Activated naive CD4-positive, alpha-beta T cell treated with anti-CD3 and anti-CD28 coated beads, Interleukin-2, amount 10 ng/mL, durations not matched to agents 7 days and 5 days (primary cell): ENCODE data around the gene SCT.

ENCODE experiments used
- CTCF ChIA-PET: fragments of 350-600 bp; sonication (Branson Sonifier 250); formaldehyde crosslinking; loops from one replicate; lab custom pipeline; 2021; ENCODE audit warnings: antibody characterized with exemption; lab: Charles Lee
- DNase-seq: peaks from one replicate; pipeline ENCODE4 v3.0.0-alpha.2; 2020
- H3K27ac Mint-ChIP-seq: one replicate; pipeline ENCODE4 v1.8.0; 2021; ENCODE audit warnings: mild to moderate bottlenecking, moderate library complexity, mixed read lengths
- H3K27me3 Mint-ChIP-seq: one replicate; pipeline ENCODE4 v1.8.0; 2021; ENCODE audit warnings: mild to moderate bottlenecking, mixed read lengths
- H3K36me3 Mint-ChIP-seq: one replicate; pipeline ENCODE4 v1.8.0; 2021; ENCODE audit warnings: mixed read lengths
- H3K4me1 Mint-ChIP-seq: one replicate; pipeline ENCODE4 v1.8.0; 2021; ENCODE audit warnings: mixed read lengths
- H3K4me3 Mint-ChIP-seq: one replicate; pipeline ENCODE4 v1.8.0; 2021; ENCODE audit warnings: mild to moderate bottlenecking, moderate library complexity, mixed read lengths
- H3K9me3 Mint-ChIP-seq: one replicate; pipeline ENCODE4 v1.8.0; 2021; ENCODE audit warnings: mixed read lengths

The SCT gene

DNA sequence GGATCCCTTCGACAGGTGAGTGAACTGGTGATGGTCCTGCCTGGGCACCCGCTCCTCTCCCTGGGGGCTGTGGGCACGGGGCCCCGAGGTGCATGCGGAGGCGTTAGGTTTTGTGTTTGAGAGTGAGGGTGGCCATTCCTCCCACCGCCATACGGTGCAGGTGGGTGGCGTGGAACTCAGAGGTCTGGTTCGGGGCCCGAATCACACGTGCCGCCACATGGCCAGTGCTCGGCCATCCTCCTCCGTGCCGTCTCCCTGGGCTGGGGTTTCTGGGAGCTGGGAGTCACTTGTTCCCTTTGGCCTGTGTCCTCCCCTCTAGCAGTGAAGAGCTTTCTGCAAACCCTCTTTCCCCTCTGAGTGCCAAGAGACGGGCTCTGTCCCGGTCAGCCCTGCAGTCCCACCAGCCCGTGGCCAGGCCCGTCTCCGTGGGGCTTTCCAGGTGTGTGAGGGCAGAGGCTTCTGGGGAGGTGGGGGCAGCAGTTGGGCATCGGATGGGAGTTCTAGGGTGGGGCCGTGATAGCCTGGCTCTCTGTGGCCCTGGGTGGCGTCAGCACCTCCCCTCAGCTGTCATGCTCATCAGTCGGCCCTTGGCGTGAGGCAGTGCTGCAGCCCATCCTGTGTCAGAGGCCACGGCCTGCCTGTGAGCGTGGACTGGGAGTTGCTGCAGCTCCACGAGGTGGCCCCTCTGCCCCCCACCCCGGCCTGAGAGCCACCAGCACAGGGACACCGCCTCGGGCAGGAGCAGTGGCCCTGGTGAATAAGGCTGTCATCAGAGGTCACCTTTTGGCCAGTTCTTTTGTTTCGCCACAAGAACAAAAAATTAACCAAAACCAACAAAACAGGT is 21.5 kb downstream of the SCT start:
- H3K4me1 Mint-ChIP-seq: no peaks in the 10 kb centered on the region
- H3K27me3 Mint-ChIP-seq: no peaks in the 10 kb centered on the region
- DNase-seq: no peak
- CTCF ChIA-PET: no interaction called here
- no peak overlapping the region for H3K27ac Mint-ChIP-seq
- peaks cover 37% of the 10 kb centered on the region for H3K36me3 Mint-ChIP-seq
- no peaks in the 10 kb centered on the region for H3K9me3 Mint-ChIP-seq
- no peak overlapping the region for H3K4me3 Mint-ChIP-seq

DNA sequence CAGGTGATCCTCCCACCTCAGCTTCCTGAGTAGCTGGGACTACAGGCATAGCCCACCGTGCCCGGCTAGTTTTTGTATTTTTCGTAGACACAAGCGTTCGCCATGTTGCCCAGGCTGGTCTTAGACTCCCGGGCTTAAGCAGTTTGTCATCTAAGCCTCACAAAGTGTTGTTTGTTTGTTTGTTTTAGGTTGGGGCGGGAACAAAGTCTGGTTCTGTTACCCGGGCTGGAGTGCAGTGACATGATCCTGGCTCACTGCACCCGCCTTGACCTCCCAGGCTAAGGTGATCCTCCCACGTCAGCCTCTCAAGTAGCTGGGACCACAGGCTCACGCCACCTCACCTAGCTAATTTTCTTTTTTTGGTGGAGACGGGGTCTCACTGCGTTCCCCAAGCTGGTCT is 23.8 kb downstream of the SCT start:
- no peaks in the 10 kb centered on the region for H3K27me3 Mint-ChIP-seq
- DNase-seq: no peak
- no peaks in the 10 kb centered on the region for H3K9me3 Mint-ChIP-seq
- H3K4me1 Mint-ChIP-seq: no peaks in the 10 kb centered on the region
- no peak overlapping the region for H3K27ac Mint-ChIP-seq
- H3K36me3 Mint-ChIP-seq: peaks cover 38% of the 10 kb centered on the region
- H3K4me3 Mint-ChIP-seq: no peak overlapping the region
- CTCF ChIA-PET: no interaction called here

DNA sequence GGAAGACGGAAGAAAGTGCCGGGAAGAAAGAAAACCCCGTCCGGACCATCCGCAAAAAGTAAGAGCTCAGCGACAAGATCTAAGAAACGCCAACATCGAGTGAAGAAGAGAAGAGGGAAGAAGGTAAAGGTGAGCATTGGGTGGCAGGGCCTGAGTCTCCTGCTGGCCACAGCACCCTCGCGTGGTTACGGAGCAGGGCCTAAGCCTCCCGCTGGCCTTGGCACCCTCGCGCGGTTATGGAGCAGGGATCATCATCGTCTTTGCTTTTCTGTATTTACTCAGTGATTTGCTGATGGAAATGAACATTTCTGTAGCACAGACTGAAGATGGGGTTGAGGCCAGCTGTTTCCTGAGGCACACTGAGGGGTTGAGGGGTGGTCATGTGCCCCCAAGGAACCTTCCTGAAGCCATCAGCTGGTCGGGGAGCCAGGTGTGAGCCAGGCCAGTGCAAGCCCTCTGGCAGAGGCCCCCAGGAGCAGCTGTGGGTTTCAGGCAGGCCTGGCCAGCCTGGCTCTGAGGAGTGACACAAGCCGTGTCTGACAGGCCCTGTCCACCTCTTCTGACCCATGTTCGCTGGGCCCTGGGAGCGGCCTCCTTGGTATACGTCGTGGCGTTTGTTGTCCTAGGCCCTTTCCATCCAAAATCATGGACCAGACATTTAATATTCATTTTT is 25.3 kb downstream of the SCT start:
- H3K4me3 Mint-ChIP-seq: no peak overlapping the region
- H3K27me3 Mint-ChIP-seq: no peaks in the 10 kb centered on the region
- no peaks in the 10 kb centered on the region for H3K9me3 Mint-ChIP-seq
- peaks cover 35% of the 10 kb centered on the region for H3K36me3 Mint-ChIP-seq
- H3K4me1 Mint-ChIP-seq: no peaks in the 10 kb centered on the region
- peak overlapping the region; percentile 42 for H3K27ac Mint-ChIP-seq
- no peak for DNase-seq
- CTCF ChIA-PET: no interaction called here

DNA sequence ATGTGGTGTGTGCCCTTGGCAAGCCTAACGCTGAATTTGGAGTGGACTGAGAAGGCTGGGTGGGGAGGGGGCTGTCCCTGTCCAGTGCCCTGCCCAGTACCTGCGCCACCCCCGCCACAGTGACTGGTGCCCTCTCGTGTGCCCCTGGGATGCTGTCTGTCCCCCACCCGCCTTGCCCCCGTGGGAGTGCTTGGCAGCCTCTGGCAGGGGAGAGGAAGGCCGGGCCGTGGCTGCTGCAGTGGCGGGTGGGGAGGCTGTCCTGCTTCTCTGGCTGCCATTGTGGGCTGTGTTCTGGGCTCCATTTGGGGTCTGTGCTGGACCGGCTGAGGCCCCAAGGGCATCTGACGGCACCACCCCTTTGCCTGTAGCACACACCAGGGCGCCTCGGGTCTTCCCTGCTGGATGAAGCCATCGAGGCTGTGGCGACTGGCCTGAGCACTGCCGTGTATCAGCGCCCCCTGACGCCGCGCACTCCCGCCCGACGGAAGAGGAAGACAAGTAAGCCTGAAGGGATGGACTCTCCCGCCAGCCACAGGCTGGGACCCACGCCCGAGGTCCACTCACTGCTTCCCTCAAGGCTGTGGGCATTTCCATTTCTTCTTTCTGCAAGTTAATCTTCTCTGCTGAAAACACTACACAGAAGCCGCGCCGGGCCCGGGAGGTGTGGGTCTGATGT is 28.8 kb downstream of the SCT start:
- Mint-ChIP-seq H3K27ac (no peak overlapping the region), H3K36me3 (peaks cover 41% of the 10 kb centered on the region), H3K4me1 (peaks cover 10% of the 10 kb centered on the region), H3K9me3 (no peaks in the 10 kb centered on the region), H3K4me3 (no peak overlapping the region), H3K27me3 (no peaks in the 10 kb centered on the region)
- CTCF ChIA-PET: no interaction called here
- no peak for DNase-seq

- no peaks in the 10 kb centered on the region for H3K9me3 Mint-ChIP-seq
- DNase-seq: no peak
- peaks cover 10% of the 10 kb centered on the region for H3K4me1 Mint-ChIP-seq
- H3K27ac Mint-ChIP-seq: no peak overlapping the region
- no peaks in the 10 kb centered on the region for H3K27me3 Mint-ChIP-seq
- H3K36me3 Mint-ChIP-seq: peaks cover 50% of the 10 kb centered on the region
- CTCF ChIA-PET: no interaction called here
- no peak overlapping the region for H3K4me3 Mint-ChIP-seq
Measured at GRCh38 chr11:597166-597725, 29.7 kb downstream of the SCT start.

GRCh38 chr11:596374-596773 is 30.6 kb downstream of the SCT start:
- Mint-ChIP-seq H3K27ac (peak overlapping the region; percentile 64), H3K27me3 (no peaks in the 10 kb centered on the region), H3K4me3 (no peak overlapping the region), H3K4me1 (peaks cover 10% of the 10 kb centered on the region), H3K9me3 (no peaks in the 10 kb centered on the region), H3K36me3 (peaks cover 48% of the 10 kb centered on the region)
- no peak for DNase-seq
- CTCF ChIA-PET: interaction anchor here (1.6 kb wide), 1 partner anchor 42 kb away, joined by 5 read pairs; no protein-coding TSS in a partner anchor

- no peak for DNase-seq
- Mint-ChIP-seq H3K9me3 (no peaks in the 10 kb centered on the region), H3K4me3 (no peak overlapping the region), H3K4me1 (peaks cover 11% of the 10 kb centered on the region), H3K36me3 (peaks cover 54% of the 10 kb centered on the region), H3K27me3 (no peaks in the 10 kb centered on the region), H3K27ac (no peak overlapping the region)
- CTCF ChIA-PET: interaction anchor here (1.6 kb wide), 1 partner anchor 41 kb away, joined by 5 read pairs; no protein-coding TSS in a partner anchor
Measured at GRCh38 chr11:595400-595799, 31.6 kb downstream of the SCT start.

GRCh38 chr11:593347-593746 is 33.6 kb downstream of the SCT start:
- DNase-seq: no peak
- Mint-ChIP-seq H3K4me3 (no peak overlapping the region), H3K9me3 (no peaks in the 10 kb centered on the region), H3K27me3 (no peaks in the 10 kb centered on the region), H3K27ac (no peak overlapping the region), H3K4me1 (peaks cover 21% of the 10 kb centered on the region), H3K36me3 (peaks cover 66% of the 10 kb centered on the region)
- CTCF ChIA-PET: no interaction called here

GRCh38 chr11:592918-593317 is 34.1 kb downstream of the SCT start:
- no peaks in the 10 kb centered on the region for H3K9me3 Mint-ChIP-seq
- peaks cover 25% of the 10 kb centered on the region for H3K4me1 Mint-ChIP-seq
- CTCF ChIA-PET: no interaction called here
- H3K27me3 Mint-ChIP-seq: no peaks in the 10 kb centered on the region
- DNase-seq: no peak
- peaks cover 70% of the 10 kb centered on the region for H3K36me3 Mint-ChIP-seq
- H3K27ac Mint-ChIP-seq: peak overlapping the region; percentile 42
- no peak overlapping the region for H3K4me3 Mint-ChIP-seq

GRCh38 chr11:592501-592900 is 34.5 kb downstream of the SCT start:
- CTCF ChIA-PET: no interaction called here
- H3K27ac Mint-ChIP-seq: no peak overlapping the region
- H3K36me3 Mint-ChIP-seq: peaks cover 74% of the 10 kb centered on the region
- H3K4me3 Mint-ChIP-seq: no peak overlapping the region
- DNase-seq: no peak
- no peaks in the 10 kb centered on the region for H3K9me3 Mint-ChIP-seq
- H3K4me1 Mint-ChIP-seq: peaks cover 29% of the 10 kb centered on the region
- H3K27me3 Mint-ChIP-seq: no peaks in the 10 kb centered on the region

- Mint-ChIP-seq H3K4me3 (no peak overlapping the region), H3K27me3 (no peaks in the 10 kb centered on the region), H3K9me3 (no peaks in the 10 kb centered on the region), H3K27ac (peak overlapping the region; percentile 52), H3K36me3 (peaks cover 71% of the 10 kb centered on the region), H3K4me1 (peaks cover 37% of the 10 kb centered on the region)
- CTCF ChIA-PET: no interaction called here
- DNase-seq: no peak
Measured at GRCh38 chr11:590997-591396, 36.0 kb downstream of the SCT start.

- H3K36me3 Mint-ChIP-seq: peaks cover 64% of the 10 kb centered on the region
- DNase-seq: no peak
- no peaks in the 10 kb centered on the region for H3K27me3 Mint-ChIP-seq
- CTCF ChIA-PET: no interaction called here
- no peak overlapping the region for H3K27ac Mint-ChIP-seq
- H3K4me3 Mint-ChIP-seq: no peak overlapping the region
- H3K4me1 Mint-ChIP-seq: peaks cover 35% of the 10 kb centered on the region
- H3K9me3 Mint-ChIP-seq: no peaks in the 10 kb centered on the region
Measured at GRCh38 chr11:589798-590197, 37.2 kb downstream of the SCT start.

DNA sequence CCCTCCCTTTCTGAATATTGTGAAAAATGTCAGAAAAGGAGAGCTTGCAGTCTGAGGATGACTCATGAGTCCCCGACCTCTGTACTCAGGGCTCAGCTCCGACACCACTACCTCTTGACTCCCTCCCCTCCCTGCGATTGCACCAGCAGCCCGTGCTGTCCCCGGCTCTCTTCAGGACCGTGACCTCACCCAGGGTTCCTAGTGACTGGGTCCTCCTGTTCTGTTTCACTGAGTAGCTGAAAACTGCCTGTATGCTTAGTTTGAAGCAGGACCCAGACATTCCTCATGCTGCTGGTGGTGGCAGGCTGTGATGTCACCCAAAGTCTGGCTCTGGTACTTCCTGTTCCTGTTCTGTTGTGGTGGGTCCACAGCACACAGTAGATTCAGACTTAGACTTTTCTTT is 39.0 kb downstream of the SCT start:
- Mint-ChIP-seq H3K4me1 (peaks cover 35% of the 10 kb centered on the region), H3K9me3 (no peaks in the 10 kb centered on the region), H3K36me3 (peaks cover 62% of the 10 kb centered on the region), H3K27ac (peak overlapping the region; percentile 99), H3K27me3 (no peaks in the 10 kb centered on the region), H3K4me3 (peak overlapping the region; percentile 60)
- DNase-seq: peak; percentile 80
- CTCF ChIA-PET: interaction anchor here (0.8 to 1.9 kb wide), 2 partner anchors 10 to 33 kb away, joined by 3 to 5 read pairs; no protein-coding TSS in a partner anchor

DNA sequence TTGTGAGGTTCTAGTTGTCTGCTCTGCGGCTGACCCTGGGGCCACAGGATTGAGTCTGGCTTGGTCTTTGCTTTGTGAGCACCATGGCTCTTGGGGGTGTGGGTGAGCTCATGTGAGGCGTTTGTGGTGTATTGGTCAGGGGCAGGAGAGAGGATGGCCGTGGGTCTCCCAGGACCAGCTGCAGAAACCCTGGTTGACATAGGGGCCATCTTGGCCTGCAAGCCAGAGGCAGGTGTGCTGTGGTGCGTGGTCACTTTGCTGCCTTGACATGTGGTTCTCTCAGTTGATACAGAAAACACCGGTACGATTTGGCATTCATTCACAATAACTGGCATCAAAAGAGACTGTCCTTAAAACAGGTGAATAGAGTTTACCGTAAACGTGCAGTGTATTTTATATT is 39.4 kb downstream of the SCT start:
- Mint-ChIP-seq H3K4me3 (peak overlapping the region; percentile 60), H3K9me3 (no peaks in the 10 kb centered on the region), H3K27ac (peak overlapping the region; percentile 99), H3K27me3 (no peaks in the 10 kb centered on the region), H3K36me3 (peaks cover 59% of the 10 kb centered on the region), H3K4me1 (peaks cover 35% of the 10 kb centered on the region)
- CTCF ChIA-PET: interaction anchor here (0.8 to 1.9 kb wide), 3 partner anchors 9 to 139 kb away, joined by 3 to 5 read pairs (median 4); no protein-coding TSS in a partner anchor
- DNase-seq: no peak
